BLaER1 (cell line): ENCODE measurements around the gene PEAK3.

Experiments used
- H3K27ac ChIP-seq: shearing (Covaris generic); formaldehyde crosslinking; 2 replicates; pipeline ENCODE4 v1.8.1; 2022
- H3K27me3 ChIP-seq: shearing (Covaris generic); formaldehyde crosslinking; 2 replicates; pipeline ENCODE4 v1.8.1; 2022
- H3K36me3 ChIP-seq: shearing (Covaris generic); formaldehyde crosslinking; 2 replicates; pipeline ENCODE4 v1.8.1; 2022
- H3K4me1 ChIP-seq: shearing (Covaris generic); formaldehyde crosslinking; 2 replicates; pipeline ENCODE4 v1.8.1; 2022
- H3K4me2 ChIP-seq: shearing (Covaris generic); formaldehyde crosslinking; 2 replicates; pipeline ENCODE4 v1.8.1; 2022
- H3K4me3 ChIP-seq: shearing (Covaris generic); formaldehyde crosslinking; 2 replicates; pipeline ENCODE4 v1.8.1; 2022
- H3K9ac ChIP-seq: shearing (Covaris generic); formaldehyde crosslinking; 2 replicates; pipeline ENCODE4 v1.8.1; 2022
- H3K9me3 ChIP-seq: shearing (Covaris generic); formaldehyde crosslinking; 2 replicates; pipeline ENCODE4 v1.8.1; 2022
- H4K20me1 ChIP-seq: shearing (Covaris generic); formaldehyde crosslinking; 2 replicates; pipeline ENCODE4 v1.8.1; 2022
- Cebpa-rat ChIP-seq: shearing (Covaris generic); IDR thresholded peaks from 2 replicates; pipeline ENCODE4 v1.8.1; 2022

PEAK3 gene

GRCh38 chr19:2325281-2326046, 43.5 kb upstream of the PEAK3 start:
- Histone ChIP-seq H3K9me3 (no peaks in the 10 kb centered on the region), H3K27ac (peak overlapping the region; percentile 95), H4K20me1 (peaks cover 62% of the 10 kb centered on the region), H3K27me3 (no peaks in the 10 kb centered on the region), H3K4me1 (peaks cover 86% of the 10 kb centered on the region), H3K4me2 (peak overlapping the region; percentile 97), H3K9ac (peak overlapping the region; percentile 75), H3K36me3 (peaks cover 37% of the 10 kb centered on the region), H3K4me3 (peak overlapping the region; percentile 63)
- no peak for TF ChIP-seq Cebpa-rat

GRCh38 chr19:2324220-2324948, 42.4 kb upstream of the PEAK3 start:
- H4K20me1 ChIP-seq: peaks cover 62% of the 10 kb centered on the region
- H3K36me3 ChIP-seq: peaks cover 37% of the 10 kb centered on the region
- peak overlapping the region; percentile 97 for H3K4me2 ChIP-seq

GRCh38 chr19:2323707-2324106, 41.7 kb upstream of the PEAK3 start:
- Histone ChIP-seq H3K4me1 (peaks cover 90% of the 10 kb centered on the region), H3K9me3 (no peaks in the 10 kb centered on the region), H4K20me1 (peaks cover 62% of the 10 kb centered on the region), H3K4me2 (peak overlapping the region; percentile 97), H3K27ac (peak overlapping the region; percentile 95), H3K36me3 (peaks cover 37% of the 10 kb centered on the region), H3K4me3 (peak overlapping the region; percentile 63), H3K9ac (peak overlapping the region; percentile 75), H3K27me3 (no peaks in the 10 kb centered on the region)
- no peak for TF ChIP-seq Cebpa-rat

More at GRCh38 chr19:2324220-2324948, 42.4 kb upstream of the PEAK3 start:
- TF ChIP-seq Cebpa-rat: no peak
- H3K9ac ChIP-seq: peak overlapping the region; percentile 75
- H3K27me3 ChIP-seq: no peaks in the 10 kb centered on the region
- H3K4me1 ChIP-seq: peaks cover 86% of the 10 kb centered on the region
- peak overlapping the region; percentile 63 for H3K4me3 ChIP-seq
- H3K9me3 ChIP-seq: no peaks in the 10 kb centered on the region
- H3K27ac ChIP-seq: peak overlapping the region; percentile 95

GRCh38 chr19:2321565-2322283, 39.7 kb upstream of the PEAK3 start:
- peak overlapping the region; percentile 97 for H3K4me2 ChIP-seq
- H3K27me3 ChIP-seq: no peaks in the 10 kb centered on the region
- no peaks in the 10 kb centered on the region for H3K9me3 ChIP-seq
- H3K27ac ChIP-seq: no peak overlapping the region
- no peak for TF ChIP-seq Cebpa-rat
- no peak overlapping the region; the same call in 1 of the 2 replicates for H3K4me3 ChIP-seq
- peaks cover 37% of the 10 kb centered on the region for H3K36me3 ChIP-seq
- peaks cover 54% of the 10 kb centered on the region for H4K20me1 ChIP-seq
- H3K9ac ChIP-seq: no peak overlapping the region
- H3K4me1 ChIP-seq: peaks cover 98% of the 10 kb centered on the region

GRCh38 chr19:2320939-2321338, 39.0 kb upstream of the PEAK3 start:
- Histone ChIP-seq H3K36me3 (peaks cover 36% of the 10 kb centered on the region), H3K9me3 (no peaks in the 10 kb centered on the region), H3K4me3 (no peak overlapping the region), H3K9ac (no peak overlapping the region), H3K27me3 (no peaks in the 10 kb centered on the region), H3K4me1 (peaks cover 98% of the 10 kb centered on the region), H4K20me1 (peaks cover 52% of the 10 kb centered on the region), H3K27ac (no peak overlapping the region), H3K4me2 (peak overlapping the region; percentile 97)
- TF ChIP-seq Cebpa-rat: no peak

- H4K20me1 ChIP-seq: peaks cover 43% of the 10 kb centered on the region
- peak overlapping the region; percentile 76 for H3K4me2 ChIP-seq
Measured at GRCh38 chr19:2320049-2320448, 38.1 kb upstream of the PEAK3 start.

GRCh38 chr19:2319551-2319950, 37.6 kb upstream of the PEAK3 start:
- TF ChIP-seq Cebpa-rat: no peak
- Histone ChIP-seq H3K27me3 (no peaks in the 10 kb centered on the region), H3K4me2 (peak overlapping the region; percentile 76), H3K9me3 (peaks cover 9% of the 10 kb centered on the region), H3K27ac (peak overlapping the region; percentile 46; the same call in 1 of the 2 replicates), H4K20me1 (peaks cover 38% of the 10 kb centered on the region), H3K4me3 (no peak overlapping the region), H3K4me1 (peaks cover 91% of the 10 kb centered on the region), H3K36me3 (peaks cover 31% of the 10 kb centered on the region), H3K9ac (no peak overlapping the region)

More at GRCh38 chr19:2320049-2320448, 38.1 kb upstream of the PEAK3 start:
- Histone ChIP-seq H3K4me3 (no peak overlapping the region), H3K27me3 (no peaks in the 10 kb centered on the region), H3K36me3 (peaks cover 31% of the 10 kb centered on the region), H3K9ac (no peak overlapping the region), H3K27ac (peak overlapping the region; percentile 46; the same call in 1 of the 2 replicates), H3K4me1 (peaks cover 96% of the 10 kb centered on the region), H3K9me3 (peaks cover 4% of the 10 kb centered on the region; the same call in 1 of the 2 replicates)
- TF ChIP-seq Cebpa-rat: no peak

- H3K9me3 ChIP-seq: peaks cover 11% of the 10 kb centered on the region
- peaks cover 31% of the 10 kb centered on the region for H3K36me3 ChIP-seq
- peaks cover 32% of the 10 kb centered on the region for H4K20me1 ChIP-seq
- H3K4me1 ChIP-seq: peaks cover 84% of the 10 kb centered on the region
- no peak overlapping the region; the same call in 1 of the 2 replicates for H3K9ac ChIP-seq
- H3K4me2 ChIP-seq: peak overlapping the region; percentile 76
- no peak overlapping the region for H3K4me3 ChIP-seq
- no peaks in the 10 kb centered on the region for H3K27me3 ChIP-seq
- H3K27ac ChIP-seq: peak overlapping the region; percentile 66; the same call in 1 of the 2 replicates
- no peak for TF ChIP-seq Cebpa-rat
Measured at GRCh38 chr19:2318923-2319322, 36.9 kb upstream of the PEAK3 start.

GRCh38 chr19:2317756-2318155, 35.8 kb upstream of the PEAK3 start:
- Histone ChIP-seq H3K4me1 (peaks cover 80% of the 10 kb centered on the region), H3K4me3 (no peak overlapping the region), H3K9me3 (peaks cover 11% of the 10 kb centered on the region), H3K36me3 (peaks cover 20% of the 10 kb centered on the region), H3K27me3 (no peaks in the 10 kb centered on the region), H4K20me1 (peaks cover 21% of the 10 kb centered on the region), H3K27ac (peak overlapping the region; percentile 66), H3K4me2 (peak overlapping the region; percentile 76), H3K9ac (peak overlapping the region; percentile 57)
- no peak for TF ChIP-seq Cebpa-rat
